A549 (cell line): Measurements from ENCODE around the gene PFAS. TPM values are rescaled to one million over a fixed set of nuclear protein-coding genes. Genes with fewer than 3 reads are reported as not detected.
"Not testable (repeated sequence)": the region's sequence is repeated elsewhere in the genome, so short reads cannot be mapped to it uniquely, and the experiment has no call there.

Source experiments
- ATAC-seq, 2 experiments: fragments of 200-7000 bp in 1 of 2; fragments of >200 bp in 1 of 2; cut with Nextera tagmentation in 1 of 2; cut with Tn5 transposase in 1 of 2; 3 replicates each; pipeline versions ENCODE4 v1.8.0 to v1.9.1; 2018 to 2020; ENCODE audit warnings: mild to moderate bottlenecking in 1 of 2, moderate library complexity in 1 of 2
- CTCF ChIA-PET: fragments of 300-600 bp; sonication (Branson Sonifier 250); formaldehyde crosslinking; extraction: SDS; loops from one replicate; lab custom pipeline; 2021; ENCODE audit warnings: antibody characterized with exemption, inconsistent platforms; lab: Yijun Ruan, JAX
- POLR2A ChIA-PET: fragments of 350-600 bp; formaldehyde crosslinking; extraction: SDS; loops from one replicate; lab custom pipeline; 2021; ENCODE audit warnings: antibody characterized with exemption, inconsistent platforms; lab: Yijun Ruan, JAX
- DNase-seq, 2 experiments: peaks; one replicate each; pipeline versions ENCODE4 v3.0.0 to v3.0.0-alpha.2; 2011 to 2016; ENCODE audit warnings: low read depth in 1 of 2, low spot score in 1 of 2
- FAIRE-seq: peaks from 2 replicates; lab custom pipeline; 2011; peaks lifted over from hg19 to GRCh38; lab: Jason Lieb, UNC
- H3K27ac ChIP-seq, 2 experiments: fragments of >200 bp; sonication (Bioruptor Twin); formaldehyde crosslinking; 3 replicates each; pipeline ENCODE4 v1.5.1; 2016 to 2017
- H3K4me1 ChIP-seq: fragments of >200 bp; sonication (Bioruptor Twin); formaldehyde crosslinking; 3 replicates; pipeline ENCODE4 v1.6.1; 2016
- H3K4me2 ChIP-seq: fragments of >200 bp; sonication (Bioruptor Twin); formaldehyde crosslinking; 3 replicates; pipeline ENCODE4 v1.6.1; 2016
- H3K4me3 ChIP-seq: fragments of >200 bp; sonication (Bioruptor Twin); formaldehyde crosslinking; 3 replicates; pipeline ENCODE4 v1.5.1; 2016
- H3K9me3 ChIP-seq: fragments of >200 bp; sonication (Bioruptor Twin); formaldehyde crosslinking; 3 replicates; pipeline ENCODE4 v1.6.1; 2016
- CBX8 ChIP-seq: fragments of 200-600 bp; sonication (generic); IDR thresholded peaks from 2 replicates; pipeline ENCODE4 v1.6.1; 2016
- CEBPB ChIP-seq, 2 experiments: fragments of >200 bp in 1 of 2; sonication (Bioruptor Twin) in 1 of 2; formaldehyde crosslinking in 1 of 2; IDR thresholded peaks; 2 replicates each; pipeline ENCODE4 v1.6.1; 2012 to 2016
- CHD2 ChIP-seq: fragments of 150-350 bp; IDR thresholded peaks from 2 replicates; pipeline ENCODE4 v1.6.1; 2014; ENCODE audit warnings: low read length; ENCODE audit not compliant: partially characterized antibody
- CHD4 ChIP-seq: fragments of 200-600 bp; sonication (generic); IDR thresholded peaks from 2 replicates; pipeline ENCODE4 v1.6.1; 2016; ENCODE audit warnings: antibody characterized with exemption, mild to moderate bottlenecking, borderline replicate concordance
- CTCF ChIP-seq: fragments of >200 bp; sonication (Bioruptor Twin); formaldehyde crosslinking; IDR thresholded peaks from 3 replicates; pipeline ENCODE4 v1.5.1; 2016
- EHF ChIP-seq: fragments of 250-450 bp; sonication (Bioruptor Pico); IDR thresholded peaks from 2 replicates; pipeline ENCODE4 v1.5.0; 2020; ENCODE audit warnings: mild to moderate bottlenecking
- ELK1 ChIP-seq: fragments of 150-350 bp; IDR thresholded peaks from 2 replicates; pipeline ENCODE4 v1.6.1; 2014; ENCODE audit warnings: low read depth, mild to moderate bottlenecking, low read length
- ESRRA ChIP-seq: fragments of 150-350 bp; IDR thresholded peaks from 2 replicates; pipeline ENCODE4 v1.6.1; 2014; ENCODE audit warnings: mild to moderate bottlenecking, low read length, borderline replicate concordance
- GATA3 ChIP-seq: IDR thresholded peaks from 2 replicates; pipeline ENCODE4 v1.6.1; 2012; ENCODE audit warnings: borderline replicate concordance
- HES2 ChIP-seq: fragments of >200 bp; sonication (Bioruptor Twin); formaldehyde crosslinking; IDR thresholded peaks from 2 replicates; pipeline ENCODE4 v1.6.1; 2016
- HEYL ChIP-seq: fragments of 250-450 bp; sonication (Bioruptor Pico); IDR thresholded peaks from 2 replicates; pipeline ENCODE4 v1.8.0; 2021; ENCODE audit warnings: mild to moderate bottlenecking, moderate library complexity
- HOXA7 ChIP-seq: fragments of 250-450 bp; sonication (Bioruptor Pico); IDR thresholded peaks from 2 replicates; pipeline ENCODE4 v1.5.0; 2020; ENCODE audit warnings: mild to moderate bottlenecking, moderate library complexity
- KDM1A ChIP-seq: fragments of 200-600 bp; sonication (generic); IDR thresholded peaks from 2 replicates; pipeline ENCODE4 v1.6.1; 2016; ENCODE audit warnings: low read depth, mild to moderate bottlenecking
- MAFK ChIP-seq: fragments of 450-650 bp; IDR thresholded peaks from 2 replicates; pipeline ENCODE4 v1.6.1; 2014; ENCODE audit not compliant: partially characterized antibody
- MAX ChIP-seq: IDR thresholded peaks from 2 replicates; pipeline ENCODE4 v1.6.1; 2012
- NFE2L2 ChIP-seq: fragments of 150-350 bp; conservative IDR thresholded peaks from 2 replicates; pipeline ENCODE4 v1.6.1; 2014; ENCODE audit warnings: low read length
- NPAS2 ChIP-seq: fragments of 250-450 bp; sonication (Bioruptor Pico); IDR thresholded peaks from 2 replicates; pipeline ENCODE4 v1.8.0; 2022; ENCODE audit warnings: mild to moderate bottlenecking, moderate library complexity, borderline replicate concordance
- NR3C1 ChIP-seq: fragments of >200 bp; sonication (Bioruptor Twin); formaldehyde crosslinking; IDR thresholded peaks from 3 replicates; pipeline ENCODE4 v1.6.1; 2017
- PHF8 ChIP-seq: fragments of 200-600 bp; sonication (generic); IDR thresholded peaks from 2 replicates; pipeline ENCODE4 v1.6.1; 2016; ENCODE audit warnings: low read depth, mild to moderate bottlenecking, antibody characterized with exemption, moderate library complexity, borderline replicate concordance
- RAD21 ChIP-seq, 2 experiments: fragments of >200 bp in 1 of 2; sonication (Bioruptor Twin) in 1 of 2; formaldehyde crosslinking in 1 of 2; IDR thresholded peaks in 1 of 2; conservative IDR thresholded peaks in 1 of 2; 2 replicates in 1 of 2; 3 replicates in 1 of 2; pipeline ENCODE4 v1.6.1; 2012 to 2018; ENCODE audit warnings: inconsistent platforms in 1 of 2
- RCOR1 ChIP-seq: fragments of 150-350 bp; IDR thresholded peaks from 2 replicates; pipeline ENCODE4 v1.6.1; 2014; ENCODE audit warnings: antibody characterized with exemption, low read length, low read depth
- SREBF2 ChIP-seq: fragments of 450-650 bp; IDR thresholded peaks from 2 replicates; pipeline ENCODE4 v1.6.1; 2014; ENCODE audit warnings: mild to moderate bottlenecking, moderate library complexity
- TFCP2L1 ChIP-seq: fragments of 250-450 bp; sonication (Bioruptor Pico); IDR thresholded peaks from 2 replicates; pipeline ENCODE4 v1.5.0; 2021; ENCODE audit warnings: mild to moderate bottlenecking
- ZC3H11A ChIP-seq: fragments of 450-650 bp; IDR thresholded peaks from 2 replicates; pipeline ENCODE4 v1.6.1; 2014; ENCODE audit warnings: antibody characterized with exemption, mild to moderate bottlenecking
- ZSCAN20 ChIP-seq: fragments of 250-450 bp; sonication (Bioruptor Pico); IDR thresholded peaks from 2 replicates; pipeline ENCODE4 v1.8.0; 2022; ENCODE audit warnings: mild to moderate bottlenecking, moderate library complexity
- WGBS: methylation state at CpG from one replicate; pipeline ENCODE4 v1.1.6; 2017; ENCODE audit errors: missing lambda C conversion rate; 5-methylcytosine and 5-hydroxymethylcytosine counted together
- polyA plus RNA-seq, 4 experiments: library from polyadenylated mRNA; depleted of rRNA in 3 of 4; stranded (reverse); fragments of >200 nt; fragmentation: RNase III in 1 of 4; extraction: RNeasy Plus Mini Kit Qiagen cat#74134 plus additional on column Dnase treatment in 1 of 4; gene quantifications; 2 replicates in 3 of 4; 3 replicates in 1 of 4; pipeline ENCODE4 v1.2.3, GENCODE V29; 2011 to 2017

The PFAS gene
- polyA plus RNA-seq, 2 of the 4 experiments (the other 2 are of a cell fraction) = 51.9 to 58.2 TPM

- ATAC-seq (no peak), FAIRE-seq (peak; percentile 7)
- H3K4me2 ChIP-seq = no peak overlapping the region
- POLR2A ChIA-PET = interaction anchor here (4.6 kb wide), 1 partner anchor 9 kb away, joined by 31 read pairs; no protein-coding TSS in a partner anchor
- peak; percentile 37 for TF ChIP-seq MAFK
- no peak for TF ChIP-seq CEBPB (IDR thresholded peaks at IDR 0.05)
- TF ChIP-seq, all 56 proteins: peak for 1
- H3K9me3 ChIP-seq = no peaks in the 10 kb centered on the region
- peaks cover 19% of the 10 kb centered on the region for H3K4me1 ChIP-seq
- H3K27ac ChIP-seq = no peak overlapping the region
- CTCF ChIA-PET = interaction anchor here (1.1 to 17.8 kb wide), 5 partner anchors 8 to 94 kb away, joined by 4 to 164 read pairs (median 5); partner anchors contain the start of gene BORCS6
- no peak for DNase-seq
- 73% methylated on average over 14 of the region's 14 CpGs for WGBS
- H3K4me3 ChIP-seq = no peak overlapping the region
These were observed 36.5 kb upstream of the PFAS start for GRCh38 chr17:8212312-8213180.

GRCh38 chr17:8214000-8214399, 35.1 kb upstream of the PFAS start:
- H3K4me2 ChIP-seq, FAIRE-seq: not testable (repeated sequence)

GRCh38 chr17:8220783-8221662, 28.1 kb upstream of the PFAS start:
- Histone ChIP-seq H3K4me2 (peak overlapping the region; percentile 94), H3K9me3 (no peaks in the 10 kb centered on the region), H3K27ac (peak overlapping the region; percentile 93 to 97), H3K4me3 (peak overlapping the region; percentile 78), H3K4me1 (peaks cover 24% of the 10 kb centered on the region)
- 2% methylated on average over 45 of the region's 45 CpGs for WGBS
- peak; percentile 91 to 97 for DNase-seq
- FAIRE-seq = no peak
- ChIA-PET POLR2A (interaction anchor here (0.7 to 7.9 kb wide), 18 partner anchors 11 to 101 kb away, joined by 3 to 159 read pairs (median 6); partner anchors contain the start of genes AURKB, BORCS6, CTC1 and PFAS), CTCF (interaction anchor here (0.6 to 12.0 kb wide), 23 partner anchors 9 to 147 kb away, joined by 3 to 160 read pairs (median 5); partner anchors contain the start of genes ALOXE3, AURKB, BORCS6 and CTC1)
- ATAC-seq = peak; percentile 28 to 62
- peak; percentile 20; the same call in 2 of the 3 replicates for TF ChIP-seq CTCF
- no peak; the same call in 1 of the 2 replicates for TF ChIP-seq CHD4
- TF ChIP-seq PHF8 = peak; percentile 6; the same call in 1 of the 2 replicates
- no peak for TF ChIP-seq ELK1
- no peak for TF ChIP-seq NR3C1
- TF ChIP-seq CBX8 = no peak
- no peak for TF ChIP-seq HOXA7 (CRISPR knock-in tag)
- peak; percentile 55; the same call in 1 of the 2 replicates for TF ChIP-seq MAX
- TF ChIP-seq NFE2L2 = 0 out of 2 replicates have a peak, but pooled peaks have one; percentile 17
- peak; percentile 96 for TF ChIP-seq SREBF2
- peak; percentile 82 for TF ChIP-seq MAFK
- TF ChIP-seq TFCP2L1 = 0 out of 2 replicates have a peak, but pooled peaks have one; percentile 68
- peak; percentile 65; the same call in 1 of the 2 replicates for TF ChIP-seq RCOR1
- TF ChIP-seq ZSCAN20 (CRISPR knock-in tag) = 0 out of 2 replicates have a peak, but pooled peaks have one; percentile 43
- no peak for TF ChIP-seq NPAS2 (CRISPR knock-in tag)
- no peak for TF ChIP-seq RAD21 (conservative IDR thresholded peaks at IDR 0.05 in 1 of 2, IDR thresholded peaks at IDR 0.05 in 1 of 2)
- no peak for TF ChIP-seq CHD2
- no peak for TF ChIP-seq EHF (CRISPR knock-in tag)
- peak; percentile 56; the same call in 1 of the 2 replicates for TF ChIP-seq GATA3
- TF ChIP-seq HES2 = no peak
- peak; percentile 94 for TF ChIP-seq ESRRA
- no peak for TF ChIP-seq ZC3H11A
- TF ChIP-seq KDM1A = no peak
- no peak for TF ChIP-seq HEYL (CRISPR knock-in tag)

More at GRCh38 chr17:8214000-8214399, 35.1 kb upstream of the PFAS start:
- POLR2A ChIA-PET = interaction anchor here (2.7 kb wide), 1 partner anchor 41 kb away, joined by 6 read pairs; no protein-coding TSS in a partner anchor
- H3K9me3 ChIP-seq, ATAC-seq, H3K27ac ChIP-seq, H3K4me3 ChIP-seq, DNase-seq: not testable (repeated sequence)
- CTCF ChIA-PET = interaction anchor here (0.7 to 17.8 kb wide), 4 partner anchors 12 to 96 kb away, joined by 3 to 164 read pairs (median 4); partner anchors contain the start of genes ALOXE3 and BORCS6
- H3K4me1 ChIP-seq = peaks cover 21% of the 10 kb centered on the region
- 71% methylated on average over 15 of the region's 15 CpGs for WGBS
